PC-9 (cell line): ENCODE results near the gene HPN. TPM values are rescaled to one million over a fixed set of nuclear protein-coding genes. Genes with fewer than 3 reads are reported as not detected.

Source experiments
- BruUV-seq: library from RNA; stranded (reverse); fragments of 400-500 nt; replicated peaks from 2 replicates; lab custom pipeline; 2021; lab: Mats Ljungman, UMichigan
- CTCF ChIA-PET: fragments of 300-600 bp; sonication (Branson Sonifier 250); formaldehyde crosslinking; loops from one replicate; lab custom pipeline; 2022; ENCODE audit warnings: antibody characterized with exemption; lab: Charles Lee
- POLR2A ChIA-PET: fragments of 300-600 bp; sonication (Branson Sonifier 250); formaldehyde crosslinking; loops from one replicate; lab custom pipeline; 2022; ENCODE audit warnings: antibody characterized with exemption; ENCODE audit not compliant: unreplicated experiment; lab: Charles Lee
- DNase-seq, 2 experiments: peaks; one replicate each; pipeline versions ENCODE4 v3.0.0 to v3.0.0-alpha.2; 2015 to 2022; ENCODE audit warnings: mixed read lengths in 1 of 2
- H2AFZ ChIP-seq: fragments of 200-600 bp; sonication (generic); 2 replicates; pipeline ENCODE4 v1.8.1; 2017; ENCODE audit warnings: antibody characterized with exemption
- H3F3A ChIP-seq: fragments of 200-600 bp; sonication (generic); 2 replicates; pipeline ENCODE4 v1.8.1; 2017; ENCODE audit warnings: antibody characterized with exemption, mild to moderate bottlenecking, low read depth; ENCODE audit not compliant: insufficient read depth
- H3K27ac ChIP-seq: fragments of 200-600 bp; sonication (generic); 2 replicates; pipeline ENCODE4 v1.6.1; 2016; ENCODE audit warnings: mixed run types
- H3K27me3 ChIP-seq: fragments of 200-600 bp; sonication (generic); 2 replicates; pipeline ENCODE4 v1.6.1; 2016; ENCODE audit warnings: low read depth, mixed run types; ENCODE audit not compliant: insufficient read depth
- H3K36me3 ChIP-seq: fragments of 200-600 bp; sonication (generic); 2 replicates; pipeline ENCODE4 v1.6.1; 2016; ENCODE audit warnings: low read depth, mixed run types
- H3K4me1 ChIP-seq: fragments of 200-600 bp; sonication (generic); replicated peaks from 2 replicates; pipeline ENCODE4 v1.6.1; 2016; ENCODE audit warnings: mixed run types; ENCODE audit not compliant: insufficient read depth
- H3K4me2 ChIP-seq: fragments of 200-600 bp; sonication (generic); 2 replicates; pipeline ENCODE4 v1.6.1; 2017; ENCODE audit warnings: mixed run types
- H3K4me3 ChIP-seq: fragments of 200-600 bp; sonication (generic); 2 replicates; pipeline ENCODE4 v1.6.1; 2016; ENCODE audit warnings: mixed run types
- H3K79me2 ChIP-seq: fragments of 200-600 bp; sonication (generic); 2 replicates; pipeline ENCODE4 v1.6.1; 2017; ENCODE audit warnings: low read depth, mixed run types
- H3K9me2 ChIP-seq: fragments of 200-600 bp; sonication (generic); 2 replicates; pipeline ENCODE4 v1.8.1; 2017; ENCODE audit warnings: mild to moderate bottlenecking; ENCODE audit not compliant: insufficient read depth
- H3K9me3 ChIP-seq: fragments of 200-600 bp; sonication (generic); 2 replicates; pipeline ENCODE4 v1.8.1; 2016; ENCODE audit warnings: low read depth; ENCODE audit not compliant: insufficient read depth
- H4K20me1 ChIP-seq: fragments of 200-600 bp; sonication (generic); 2 replicates; pipeline ENCODE4 v1.8.1; 2017; ENCODE audit not compliant: insufficient read depth
- CTCF ChIP-seq: fragments of 200-600 bp; sonication (generic); conservative IDR thresholded peaks from 2 replicates; pipeline ENCODE4 v1.6.1; 2017; ENCODE audit warnings: mixed run types, antibody characterized with exemption, mild to moderate bottlenecking, moderate library complexity
- EZH2 ChIP-seq: fragments of 200-600 bp; sonication (generic); IDR thresholded peaks from 2 replicates; pipeline ENCODE4 v1.8.0; 2017; ENCODE audit warnings: antibody characterized with exemption, low read depth
- intact Hi-C: fragments of 100-400 bp; cut with micrococcal nuclease; formaldehyde crosslinking; loops from one replicate; pipeline ENCODE4 v1.10.0; 2022; ENCODE audit not compliant: unreplicated experiment
- total RNA-seq: library from RNA; stranded (reverse); gene quantifications from 2 replicates; pipeline ENCODE4 v1.2.3, GENCODE V29; 2021

Gene HPN
- total RNA-seq, 1 experiment from 2014 or later: 12.3 TPM

GRCh38 chr19:35077411-35078223 is 36.1 kb downstream of the HPN start:
- Histone ChIP-seq H3K36me3 (no peaks in the 10 kb centered on the region), H2AFZ (no peak overlapping the region), H4K20me1 (no peaks in the 10 kb centered on the region), H3K9me2 (no peaks in the 10 kb centered on the region), H3K4me3 (no peak overlapping the region), H3K27ac (no peak overlapping the region), H3K4me2 (no peak overlapping the region), H3K79me2 (no peaks in the 10 kb centered on the region), H3K9me3 (no peaks in the 10 kb centered on the region), H3K27me3 (peaks cover 5% of the 10 kb centered on the region; the same call in 1 of the 2 replicates), H3K4me1 (no peaks in the 10 kb centered on the region), H3F3A (no peaks in the 10 kb centered on the region)
- ChIA-PET CTCF (no interaction called here), POLR2A (no interaction called here)
- intact Hi-C loops: no loop called here
- BruUV-seq: no TSS peak
- TF ChIP-seq EZH2 (no peak), CTCF (no peak)
- no peak for DNase-seq

- no peak for DNase-seq
- Histone ChIP-seq H3K4me1 (no peaks in the 10 kb centered on the region), H3K4me3 (no peak overlapping the region), H3K9me2 (no peaks in the 10 kb centered on the region), H4K20me1 (no peaks in the 10 kb centered on the region), H2AFZ (no peak overlapping the region), H3K27ac (no peak overlapping the region), H3F3A (no peaks in the 10 kb centered on the region), H3K36me3 (no peaks in the 10 kb centered on the region), H3K4me2 (no peak overlapping the region), H3K9me3 (no peaks in the 10 kb centered on the region), H3K27me3 (peaks cover 5% of the 10 kb centered on the region; the same call in 1 of the 2 replicates), H3K79me2 (no peaks in the 10 kb centered on the region)
- BruUV-seq: no TSS peak
- intact Hi-C loops: no loop called here
- TF ChIP-seq CTCF (no peak), EZH2 (no peak)
- POLR2A ChIA-PET: no interaction called here
- CTCF ChIA-PET: no interaction called here
Measured at GRCh38 chr19:35079826-35080225, 38.3 kb downstream of the HPN start.

- ChIA-PET POLR2A (no interaction called here), CTCF (interaction anchor here (0.6 kb wide), 1 partner anchor 155 kb away, joined by 5 read pairs; no protein-coding TSS in a partner anchor)
- Histone ChIP-seq H3K79me2 (no peaks in the 10 kb centered on the region), H3K4me2 (no peak overlapping the region), H2AFZ (no peak overlapping the region), H3K4me3 (no peak overlapping the region), H3K9me2 (no peaks in the 10 kb centered on the region), H3K9me3 (no peaks in the 10 kb centered on the region), H3F3A (no peaks in the 10 kb centered on the region), H3K4me1 (no peaks in the 10 kb centered on the region), H3K36me3 (no peaks in the 10 kb centered on the region), H4K20me1 (no peaks in the 10 kb centered on the region), H3K27ac (no peak overlapping the region), H3K27me3 (peaks cover 5% of the 10 kb centered on the region; the same call in 1 of the 2 replicates)
- no peak for TF ChIP-seq CTCF
- no peak for TF ChIP-seq EZH2
- DNase-seq: no peak
- no TSS peak for BruUV-seq
- intact Hi-C loops: no loop called here
Measured at GRCh38 chr19:35080613-35081170, 39.2 kb downstream of the HPN start.
